Measurements from ENCODE around the gene SPACDR.

Gene SPACDR

GRCh38 chr7:100484673-100485045 lies 20.6 kb upstream of the SPACDR start:
- peak; percentile 66 for DNase-seq (ENCODE audit: low spot score)

DNA sequence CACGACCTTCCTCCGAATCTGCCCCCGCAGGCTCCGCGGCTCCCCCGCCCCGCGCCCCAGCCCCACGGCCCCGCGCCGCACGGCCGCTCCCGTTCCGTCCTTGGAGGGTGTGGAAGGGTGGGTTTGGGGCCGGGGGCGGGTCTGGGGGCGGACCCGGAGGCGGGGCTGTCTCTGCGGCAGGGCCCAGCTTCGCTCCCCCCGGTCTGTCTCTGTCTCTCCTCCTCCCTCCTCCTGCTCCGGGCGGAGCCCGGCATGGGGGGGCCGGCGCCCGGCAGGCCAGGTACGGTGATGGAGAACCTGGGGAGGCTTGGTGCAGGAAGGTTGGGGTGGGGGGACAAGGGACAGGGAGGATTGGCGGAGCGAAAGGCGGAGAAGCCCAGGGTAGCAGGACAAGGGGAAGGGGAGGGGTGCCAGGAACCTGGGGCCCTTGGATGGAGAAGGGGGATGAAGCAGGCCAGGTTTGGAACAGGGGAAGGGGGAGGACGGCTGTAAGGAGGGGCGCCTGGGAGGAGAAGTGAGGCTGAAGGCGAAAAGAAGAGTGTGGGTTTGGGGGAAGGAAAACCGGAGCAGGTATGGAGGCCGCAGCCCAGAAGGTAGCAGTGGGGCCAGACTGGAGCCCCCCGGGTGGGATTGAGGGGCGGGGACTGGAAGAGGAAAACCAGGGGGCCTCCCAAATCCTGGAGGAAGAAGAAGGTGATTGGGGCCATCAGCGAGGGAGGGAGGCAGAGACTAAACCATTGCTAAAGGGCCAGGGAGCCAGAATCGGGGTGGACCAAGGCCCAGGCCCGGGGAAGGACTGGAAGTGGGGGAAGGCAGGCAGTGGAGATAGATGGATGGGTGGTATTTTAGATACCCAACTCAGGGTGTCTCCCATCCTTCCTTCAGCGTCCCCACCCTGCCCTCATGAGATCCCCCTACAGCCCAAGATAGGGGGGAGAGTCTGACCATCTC lies 19.9 kb upstream of the SPACDR start, which contains the start of gene NYAP1:
Gene NYAP1 (plus strand): TSS at position 206 of the 951 bp plus-strand sequence. CDS start 1,385 bp downstream, outside the sequence.
- peak; percentile 50 for DNase-seq (ENCODE audit: low spot score)

GRCh38 chr7:100483090-100483721 lies 19.1 kb upstream of the SPACDR start:
- DNase-seq (ENCODE audit: low spot score) = peak; percentile 58

- no peak for DNase-seq (ENCODE audit: low spot score)
Measured at GRCh38 chr7:100482728-100483089, 18.6 kb upstream of the SPACDR start.

GRCh38 chr7:100481466-100481865 lies 17.4 kb upstream of the SPACDR start:
- no peak for DNase-seq (ENCODE audit: low spot score)

- peak; percentile 95 for DNase-seq (ENCODE audit: low spot score)
Measured at GRCh38 chr7:100478958-100479660, 15.0 kb upstream of the SPACDR start, which contains the start of gene TSC22D4. TSC22D4 (minus strand) TSS chr7:100479214; CDS start chr7:100478038, 1,176 bp downstream.

- no peak for DNase-seq (ENCODE audit: low spot score)
Measured at GRCh38 chr7:100477871-100478267, 13.8 kb upstream of the SPACDR start.

DNA sequence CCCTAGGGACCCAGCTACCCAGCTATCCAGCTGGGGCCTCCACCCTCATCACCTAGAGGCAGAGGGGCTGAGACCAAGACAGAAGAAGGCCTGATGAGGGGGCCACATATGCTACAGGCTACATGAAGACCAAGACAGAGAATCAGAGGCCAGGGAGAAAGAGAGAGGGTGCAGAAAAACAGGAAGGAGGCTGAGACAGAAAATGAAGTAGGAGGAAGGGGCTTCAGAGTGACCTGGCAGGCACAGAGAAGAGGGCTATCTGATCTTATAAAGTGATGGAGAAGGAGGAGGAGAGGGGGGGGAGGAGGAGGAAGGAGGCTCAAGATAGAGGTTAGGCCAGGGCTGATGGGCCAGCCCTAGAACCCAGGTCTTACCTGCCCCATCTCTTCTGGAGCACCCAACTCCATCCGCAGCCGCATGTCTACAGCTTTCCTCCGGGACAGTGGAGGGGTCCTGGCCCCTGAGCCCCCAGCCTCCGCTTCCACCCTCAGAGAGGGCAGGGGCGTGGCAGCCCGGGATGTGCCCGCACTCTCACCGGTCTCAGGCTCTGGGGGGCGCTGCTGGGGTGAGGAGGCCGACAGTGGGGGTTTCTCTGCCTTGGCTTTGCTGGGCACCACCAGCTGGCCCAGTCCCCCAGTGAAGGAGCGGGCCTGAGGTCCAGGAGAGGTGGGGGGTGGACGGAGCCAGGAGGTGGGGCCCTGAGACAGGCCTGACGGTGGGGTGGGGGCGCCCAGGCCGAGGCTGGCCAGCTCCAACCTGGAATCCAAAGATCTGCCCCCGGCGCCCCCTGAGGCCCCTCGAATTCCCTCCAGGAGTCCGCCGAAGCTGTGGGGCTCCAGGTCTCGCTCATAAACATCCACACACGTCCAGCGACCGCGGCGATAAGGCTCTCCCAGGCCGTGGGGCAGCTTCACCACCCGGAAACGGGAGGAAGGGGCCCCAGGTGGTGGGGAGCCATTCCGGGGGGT lies 13.1 kb upstream of the SPACDR start:
- DNase-seq (ENCODE audit: low spot score) = no peak

DNA sequence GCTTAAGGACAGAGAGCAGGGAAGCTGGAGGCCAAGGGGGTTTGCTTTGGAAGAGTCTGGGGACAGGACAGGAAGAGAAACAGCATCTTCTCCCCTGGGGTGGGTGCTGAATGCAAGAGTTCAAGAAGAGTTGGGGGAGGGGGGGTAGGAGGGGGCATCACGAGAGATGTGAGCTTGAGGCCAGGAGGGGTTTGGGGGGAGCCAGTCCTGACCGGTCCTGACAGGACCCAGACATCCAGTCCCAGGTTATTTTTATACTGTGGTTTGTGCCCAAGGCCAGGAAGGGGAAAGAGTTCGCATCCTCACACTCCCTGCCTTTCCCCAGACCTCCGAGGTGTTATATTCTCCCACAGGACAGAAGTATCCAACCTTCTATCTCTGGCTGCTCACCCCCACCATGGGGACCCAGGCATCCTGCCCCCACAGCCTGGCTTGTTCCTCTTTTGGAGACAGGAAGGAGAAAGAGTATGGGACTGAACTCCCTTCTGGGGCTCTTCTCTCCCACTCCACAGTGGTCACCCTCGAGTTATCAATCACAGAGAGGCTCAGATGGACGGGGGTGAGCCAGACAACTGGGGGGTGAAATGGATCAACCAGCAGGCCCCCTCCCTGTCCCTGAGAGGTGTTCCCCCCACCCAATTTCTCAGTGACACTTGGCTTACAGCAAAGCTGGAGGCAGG lies 12.2 kb upstream of the SPACDR start:
- DNase-seq (ENCODE audit: low spot score) = no peak

DNA sequence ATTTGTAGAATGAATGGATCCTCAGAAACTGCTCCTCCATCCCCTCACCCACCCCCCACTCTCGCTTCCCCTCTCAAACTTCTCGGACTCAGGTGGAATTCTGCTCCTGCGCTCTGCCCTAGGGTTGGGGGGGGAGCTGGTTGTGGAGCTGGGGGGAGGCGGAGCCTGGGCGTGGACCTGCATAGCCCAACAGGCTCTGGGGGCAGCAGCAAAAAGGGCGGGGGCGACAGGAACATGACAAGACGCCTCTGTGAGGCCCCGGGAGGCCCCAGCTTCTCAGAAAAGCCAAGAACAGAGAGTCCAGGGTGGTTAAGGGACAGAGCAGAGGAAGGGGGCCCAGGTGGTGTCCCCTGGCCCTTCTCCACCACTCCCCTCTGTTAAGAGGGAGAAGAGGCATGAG lies 11.5 kb upstream of the SPACDR start:
- no peak for DNase-seq (ENCODE audit: low spot score)

DNA sequence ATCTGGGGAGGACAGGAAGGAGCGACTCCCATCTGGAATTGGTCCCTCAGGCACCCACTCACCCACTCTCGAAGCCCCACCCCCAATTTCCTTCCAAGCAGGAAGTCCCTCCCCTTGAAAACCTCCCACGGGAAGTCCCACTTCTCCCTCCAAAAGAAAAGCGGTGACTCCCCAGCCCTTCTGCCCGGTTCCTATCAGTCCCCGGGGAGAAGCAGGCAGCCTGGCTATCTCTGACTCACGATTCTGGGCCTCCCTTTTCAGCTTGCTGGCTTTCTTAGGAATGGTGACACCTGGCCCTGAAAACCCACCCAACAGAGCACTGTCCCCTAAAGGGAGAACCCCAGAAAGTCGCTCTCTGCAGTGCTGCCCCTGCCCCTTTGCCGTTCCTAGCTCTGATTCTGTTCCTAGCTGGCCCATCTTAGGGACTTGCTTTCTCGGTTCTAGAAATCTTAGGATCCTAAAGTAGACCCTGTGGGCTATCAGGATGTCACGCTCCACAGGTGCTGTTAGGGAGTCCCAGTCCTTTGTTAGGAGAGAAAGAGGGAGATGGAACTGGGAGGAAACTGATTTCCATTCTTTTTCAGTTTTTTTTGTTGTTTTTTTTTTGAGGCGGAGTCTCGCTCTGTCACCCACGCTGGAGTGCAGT lies 8.9 kb upstream of the SPACDR start:
- DNase-seq (ENCODE audit: low spot score) = peak; percentile 85

DNA sequence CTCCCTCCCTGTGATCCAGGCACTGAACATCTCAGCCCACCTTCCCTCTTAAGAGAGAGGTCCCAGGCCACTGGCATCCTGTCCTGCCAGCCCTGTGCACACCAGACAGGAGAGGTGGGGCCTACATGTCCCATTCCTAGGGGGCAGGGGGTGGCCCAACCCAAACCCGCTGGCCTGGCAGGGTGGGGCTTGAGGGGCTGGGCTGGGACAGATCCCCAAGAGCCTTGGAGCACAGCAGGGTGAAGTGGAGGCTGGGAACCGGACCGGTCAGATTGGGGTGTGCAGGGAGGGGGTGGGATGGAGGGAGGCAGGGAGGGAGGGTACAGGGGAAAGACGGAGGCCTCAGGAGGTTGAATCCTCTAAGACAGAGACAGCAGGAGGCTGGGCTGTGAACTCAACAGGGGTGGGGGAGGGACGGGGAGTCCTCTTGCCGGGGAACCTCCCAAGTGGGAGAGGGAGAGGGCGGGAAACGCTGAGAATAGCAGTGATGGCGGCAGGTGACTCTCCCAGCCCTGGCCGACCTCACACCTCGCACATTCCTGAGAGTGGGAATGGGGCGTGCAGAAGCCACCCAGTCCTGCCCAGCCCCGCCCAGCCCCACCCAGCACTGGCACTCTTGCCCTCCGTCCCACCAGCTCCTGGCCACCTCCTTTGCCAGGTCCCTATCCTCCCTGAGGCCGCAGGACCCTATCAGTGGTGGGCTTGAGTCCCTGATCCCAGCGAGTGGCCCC lies 8.2 kb upstream of the SPACDR start:
- peak; percentile 82 for DNase-seq (ENCODE audit: low spot score)

DNA sequence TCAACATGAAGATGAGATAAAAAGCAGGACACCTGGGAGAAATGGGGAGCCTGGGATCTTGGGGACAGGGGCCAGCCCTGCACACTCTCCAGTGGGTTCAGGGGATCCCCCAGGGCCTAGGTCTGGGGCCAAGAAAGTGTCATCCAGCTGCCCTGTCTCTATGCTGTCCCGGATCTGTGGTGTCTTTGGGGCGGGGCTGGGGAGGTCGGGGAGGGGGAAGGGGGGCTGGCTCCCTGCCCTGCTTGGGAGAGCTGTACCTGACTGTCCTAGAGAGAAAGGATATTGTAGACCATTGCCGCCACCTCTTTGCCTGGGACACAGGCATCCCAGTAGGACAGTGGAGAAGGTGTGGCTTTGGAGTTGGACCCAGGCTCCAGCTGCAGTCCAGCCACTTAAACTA lies 7.0 kb upstream of the SPACDR start:
- no peak for DNase-seq (ENCODE audit: low spot score)

DNA sequence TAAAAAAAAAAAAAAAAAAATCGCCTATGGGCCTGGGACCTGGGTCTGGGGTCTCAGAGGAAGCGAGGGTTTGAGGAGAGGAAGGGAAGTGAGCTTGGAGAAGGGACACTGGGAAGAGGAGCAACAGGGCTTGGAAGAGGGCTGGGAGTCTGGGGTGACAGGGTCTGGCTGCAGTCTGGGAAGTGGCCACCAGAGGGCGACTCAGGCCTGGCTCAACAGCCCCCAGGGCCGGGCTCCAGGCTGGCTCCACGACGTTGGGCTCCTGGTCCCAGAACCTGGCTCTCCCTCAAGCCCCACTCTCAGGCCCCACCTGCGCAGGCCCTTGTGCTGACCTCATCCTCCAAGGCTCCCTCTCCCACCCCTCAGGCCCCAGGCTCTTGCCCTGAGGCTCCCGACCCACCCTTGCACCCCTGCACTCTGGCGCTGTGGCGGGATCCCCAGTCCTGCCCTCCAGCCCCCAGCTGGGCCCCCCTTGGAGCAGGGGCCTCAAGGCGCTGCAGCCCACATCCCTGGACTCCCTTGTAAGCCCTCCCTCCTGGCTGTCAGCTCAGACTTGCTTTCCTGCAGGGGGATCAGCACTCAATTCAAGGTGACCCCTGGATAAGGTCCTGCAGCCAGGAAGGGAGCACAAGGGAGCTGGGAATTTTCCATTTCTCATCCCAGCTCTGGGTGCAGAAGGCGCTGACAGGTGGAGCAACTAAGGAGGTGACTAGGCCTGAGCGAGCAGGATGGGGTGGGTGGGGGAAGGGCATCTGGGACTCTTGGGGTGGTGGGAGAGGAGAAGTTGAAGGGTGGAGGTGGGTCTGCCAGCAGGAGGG lies 5.4 kb upstream of the SPACDR start:
- DNase-seq (ENCODE audit: low spot score) = peak; percentile 84

GRCh38 chr7:100467638-100468373 lies 3.7 kb upstream of the SPACDR start:
- DNase-seq (ENCODE audit: low spot score) = no peak

DNA sequence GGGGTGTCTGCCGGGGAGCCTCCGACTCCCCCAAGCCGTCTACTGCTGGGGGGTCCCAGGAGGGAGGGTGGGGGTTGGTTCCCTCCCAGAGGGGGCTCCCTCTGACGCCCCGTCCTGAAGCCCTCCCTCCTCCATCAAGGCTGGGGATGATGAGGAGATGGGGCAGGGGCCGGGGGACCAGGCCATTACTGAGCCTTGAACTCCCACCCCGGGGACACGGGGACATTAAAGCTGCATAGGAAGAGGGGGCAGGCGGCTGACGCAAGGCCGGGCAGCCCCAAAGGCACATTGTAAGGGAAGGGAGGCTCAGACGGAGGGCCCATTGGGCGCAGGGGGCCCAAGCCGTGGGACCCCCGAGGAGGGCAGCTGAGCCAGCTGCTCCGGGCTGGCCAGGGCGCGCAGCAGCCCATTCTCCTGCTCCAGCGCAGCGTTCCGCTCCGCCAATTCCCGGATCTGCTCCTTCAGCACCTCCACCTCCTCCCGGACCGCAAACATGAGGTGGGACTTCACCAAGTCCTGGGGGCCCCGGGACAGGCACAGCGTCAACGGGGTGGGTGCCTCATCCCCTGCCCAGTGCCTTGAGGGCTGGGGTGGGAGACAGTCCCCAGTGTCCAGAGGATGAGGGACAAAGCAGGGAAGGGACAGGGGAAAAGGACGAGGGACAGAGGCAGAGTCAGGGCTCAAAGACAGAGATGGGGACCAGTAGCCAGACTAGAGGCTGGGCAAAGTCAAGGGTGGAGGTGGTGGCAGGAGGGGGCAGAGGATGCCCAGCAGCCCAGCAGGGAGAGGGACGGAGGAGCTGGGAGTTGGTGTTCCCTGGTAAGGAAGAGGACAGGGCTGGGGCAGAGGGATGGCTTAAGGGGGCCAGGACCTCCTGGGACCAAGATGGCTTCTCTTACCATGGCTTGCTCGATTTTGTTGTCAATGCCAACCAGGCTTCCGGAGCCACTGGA lies 2.9 kb upstream of the SPACDR start:
- no peak for DNase-seq (ENCODE audit: low spot score)
